ENCODE results near the gene COA4.

COA4 gene

GRCh38 chr11:73876424-73877310, at the start of gene COA4, which contains the start of gene PAAF1:
TSS of gene COA4 (minus strand) at chr11:73876846. CDS start at chr11:73873378, 3,468 bp downstream.
TSS of gene PAAF1 (plus strand) at chr11:73876999. CDS start at chr11:73877022, 23 bp downstream.
- peak; percentile 51; the same call in 1 of the 2 replicates for TF ChIP-seq ZFX (IDR thresholded peaks at IDR 0.05)
- TF ChIP-seq, protein P1, sequence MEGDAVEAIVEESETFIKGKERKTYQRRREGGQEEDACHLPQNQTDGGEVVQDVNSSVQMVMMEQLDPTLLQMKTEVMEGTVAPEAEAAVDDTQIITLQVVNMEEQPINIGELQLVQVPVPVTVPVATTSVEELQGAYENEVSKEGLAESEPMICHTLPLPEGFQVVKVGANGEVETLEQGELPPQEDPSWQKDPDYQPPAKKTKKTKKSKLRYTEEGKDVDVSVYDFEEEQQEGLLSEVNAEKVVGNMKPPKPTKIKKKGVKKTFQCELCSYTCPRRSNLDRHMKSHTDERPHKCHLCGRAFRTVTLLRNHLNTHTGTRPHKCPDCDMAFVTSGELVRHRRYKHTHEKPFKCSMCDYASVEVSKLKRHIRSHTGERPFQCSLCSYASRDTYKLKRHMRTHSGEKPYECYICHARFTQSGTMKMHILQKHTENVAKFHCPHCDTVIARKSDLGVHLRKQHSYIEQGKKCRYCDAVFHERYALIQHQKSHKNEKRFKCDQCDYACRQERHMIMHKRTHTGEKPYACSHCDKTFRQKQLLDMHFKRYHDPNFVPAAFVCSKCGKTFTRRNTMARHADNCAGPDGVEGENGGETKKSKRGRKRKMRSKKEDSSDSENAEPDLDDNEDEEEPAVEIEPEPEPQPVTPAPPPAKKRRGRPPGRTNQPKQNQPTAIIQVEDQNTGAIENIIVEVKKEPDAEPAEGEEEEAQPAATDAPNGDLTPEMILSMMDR (conservative IDR thresholded peaks at IDR 0.05): no peak
- H3K27ac ChIP-seq: peak within 1 kb of the TSS; percentile 87

GRCh38 chr11:73921180-73921579, 44.5 kb upstream of the COA4 start:
- no peak overlapping the region for H3K27ac ChIP-seq
- TF ChIP-seq, protein P1 (conservative IDR thresholded peaks at IDR 0.05): no peak
- no peak for TF ChIP-seq ZFX (IDR thresholded peaks at IDR 0.05)

GRCh38 chr11:73916435-73916834, 39.8 kb upstream of the COA4 start:
- no peak for TF ChIP-seq ZFX (IDR thresholded peaks at IDR 0.05)
- TF ChIP-seq, protein P1 (conservative IDR thresholded peaks at IDR 0.05): no peak
- H3K27ac ChIP-seq: no peak overlapping the region

GRCh38 chr11:73914284-73914683, 37.6 kb upstream of the COA4 start:
- no peak for TF ChIP-seq ZFX (IDR thresholded peaks at IDR 0.05)
- TF ChIP-seq, protein P1 (conservative IDR thresholded peaks at IDR 0.05): no peak
- no peak overlapping the region for H3K27ac ChIP-seq

- H3K27ac ChIP-seq: no peak overlapping the region
- TF ChIP-seq ZFX (IDR thresholded peaks at IDR 0.05): no peak
- TF ChIP-seq, protein P1 (conservative IDR thresholded peaks at IDR 0.05): no peak
Measured at GRCh38 chr11:73913472-73913871, 36.8 kb upstream of the COA4 start.

DNA sequence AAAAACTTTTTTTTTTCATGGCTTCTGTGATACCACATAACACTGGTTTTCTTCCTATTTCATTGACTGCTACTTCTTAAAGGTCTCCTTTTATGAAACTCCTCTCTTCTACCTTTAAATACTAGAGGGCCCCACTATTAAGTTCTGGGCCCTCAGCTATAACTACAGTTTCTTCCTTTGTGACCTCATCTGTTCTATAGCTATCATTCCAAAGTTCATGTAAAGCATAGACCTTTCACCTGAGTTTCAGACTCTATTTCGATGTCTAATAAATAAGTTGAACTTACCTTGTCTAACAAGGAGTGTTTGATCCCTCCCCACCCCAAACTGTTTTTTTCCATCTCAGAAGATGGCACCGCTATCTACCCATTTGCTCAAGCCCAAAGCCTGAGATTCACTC, 35.4 kb upstream of the COA4 start:
- H3K27ac ChIP-seq: no peak overlapping the region
- no peak for TF ChIP-seq ZFX (IDR thresholded peaks at IDR 0.05)
- TF ChIP-seq, protein P1 (conservative IDR thresholded peaks at IDR 0.05): no peak

DNA sequence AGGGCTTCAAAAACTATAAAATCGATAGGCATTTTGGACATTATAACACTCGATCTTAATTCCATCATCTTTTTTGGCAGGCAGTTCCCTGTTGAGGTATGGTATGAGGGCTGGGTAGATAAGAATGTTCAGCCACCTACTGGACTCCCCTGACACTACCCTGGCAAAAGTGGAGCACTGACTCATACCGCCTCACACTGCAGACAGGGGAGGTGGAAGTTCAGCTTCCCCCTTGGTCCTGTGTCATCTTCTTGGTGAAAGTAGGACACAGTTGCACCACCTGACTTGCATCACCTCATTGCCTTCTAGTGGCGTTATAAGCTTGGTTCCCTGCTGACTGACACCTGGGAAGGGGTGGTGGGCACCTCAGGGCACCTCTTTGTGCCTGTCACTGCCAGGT, 30.5 kb upstream of the COA4 start:
- no peak overlapping the region for H3K27ac ChIP-seq
- TF ChIP-seq, protein P1 (conservative IDR thresholded peaks at IDR 0.05): no peak

Measured in C4-2B (cell line).